ENCODE results near the gene RDX. TPM values are rescaled to one million over a fixed set of nuclear protein-coding genes. Genes with fewer than 3 reads are reported as not detected.

RDX gene
- total and polyA plus RNA-seq, 2 of the 4 experiments (the other 2 are of a cell fraction), result 61.1 to 72.4 TPM

GRCh38 chr11:110133160-110133559 is 163.3 kb downstream of the RDX start:
- H3K23ac ChIP-seq (ENCODE audit: low read depth, low read length), result no peak overlapping the region
- peaks cover 36 to 37% of the 10 kb centered on the region in 2 experiments for H3K79me1 ChIP-seq (ENCODE audit: low read depth in 1 of 2, low read length in 2 of 2)
- H2AK9ac ChIP-seq (replicated peaks; ENCODE audit: low read depth, low read length, poor library complexity), result no peak overlapping the region
- no peak overlapping the region for H4K5ac ChIP-seq (ENCODE audit: low read depth, low read length)
- H3K9ac ChIP-seq (ENCODE audit: low read depth, low read length), result no peak overlapping the region
- H3K18ac ChIP-seq (ENCODE audit: low read depth, low read length), result no peak overlapping the region
- no peaks in the 10 kb centered on the region for H3K27me3 ChIP-seq (ENCODE audit: control insufficient read depth, insufficient read depth, low read length)
- peaks cover 3% of the 10 kb centered on the region; the same call in 1 of the 2 replicates for H3K9me1 ChIP-seq (ENCODE audit: insufficient read depth, low read length)
- dilution Hi-C loops (cut with HindIII; ENCODE audit: low sequenced_read_pairs, unreplicated experiment), result no loop called here
- H3K9me3 ChIP-seq (ENCODE audit: control insufficient read depth, insufficient read depth, low read length), result no peaks in the 10 kb centered on the region
- H4K91ac ChIP-seq (ENCODE audit: insufficient read depth, low read depth, low read length), result no peak overlapping the region
- H3K14ac ChIP-seq (replicated peaks; ENCODE audit: low read depth, low read length), result no peak overlapping the region
- H2BK5ac ChIP-seq (ENCODE audit: low read depth, low read length, poor library complexity, severe bottlenecking), result no peak overlapping the region
- H2AFZ ChIP-seq (replicated peaks; ENCODE audit: low read length, poor library complexity), result no peak overlapping the region
- peaks cover 2% of the 10 kb centered on the region; the same call in 1 of the 2 replicates for H3K36me3 ChIP-seq (ENCODE audit: control insufficient read depth, insufficient read depth, low read length)
- no peak overlapping the region for H4K8ac ChIP-seq (ENCODE audit: low read depth in 2 of 2, low read length in 2 of 2)
- H3K4ac ChIP-seq (ENCODE audit: low read depth, low read length), result no peak overlapping the region
- H3K56ac ChIP-seq (ENCODE audit: extremely low read depth, insufficient read depth, low read length), result no peak overlapping the region
- ChIA-PET CTCF (no interaction called here), POLR2A (ENCODE audit: unreplicated experiment) (no interaction called here)
- no peak overlapping the region for H2BK15ac ChIP-seq (ENCODE audit: low read depth, low read length)
- no peaks in the 10 kb centered on the region; the same call in 1 of the 2 replicates for H3K4me1 ChIP-seq (ENCODE audit: control insufficient read depth, insufficient read depth, low read length)
- in situ Hi-C loops (cut with MboI; ENCODE audit: low sequenced_read_pairs), result no loop called here
- no peak for TF ChIP-seq POLR2A (IDR thresholded peaks at IDR 0.05; ENCODE audit: low read depth, low read length)
- TF ChIP-seq BHLHE40 (IDR thresholded peaks at IDR 0.05; ENCODE audit: low read depth, low read length), result no peak
- TF ChIP-seq SMC3 (IDR thresholded peaks at IDR 0.05; ENCODE audit: low read depth, low read length), result no peak
- no peak for TF ChIP-seq RFX5 (IDR thresholded peaks at IDR 0.05; ENCODE audit: low read depth, low read length)
- TF ChIP-seq FOS (IDR thresholded peaks at IDR 0.05; ENCODE audit: low read depth, low read length), result no peak
- TF ChIP-seq USF2 (IDR thresholded peaks at IDR 0.05; ENCODE audit: low read depth, low read length), result no peak
- TF ChIP-seq CEBPB (IDR thresholded peaks at IDR 0.05; ENCODE audit: low read depth, low read length), result no peak
- TF ChIP-seq, protein P1, sequence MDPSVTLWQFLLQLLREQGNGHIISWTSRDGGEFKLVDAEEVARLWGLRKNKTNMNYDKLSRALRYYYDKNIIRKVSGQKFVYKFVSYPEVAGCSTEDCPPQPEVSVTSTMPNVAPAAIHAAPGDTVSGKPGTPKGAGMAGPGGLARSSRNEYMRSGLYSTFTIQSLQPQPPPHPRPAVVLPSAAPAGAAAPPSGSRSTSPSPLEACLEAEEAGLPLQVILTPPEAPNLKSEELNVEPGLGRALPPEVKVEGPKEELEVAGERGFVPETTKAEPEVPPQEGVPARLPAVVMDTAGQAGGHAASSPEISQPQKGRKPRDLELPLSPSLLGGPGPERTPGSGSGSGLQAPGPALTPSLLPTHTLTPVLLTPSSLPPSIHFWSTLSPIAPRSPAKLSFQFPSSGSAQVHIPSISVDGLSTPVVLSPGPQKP (IDR thresholded peaks at IDR 0.05; ENCODE audit: borderline replicate concordance, low read depth, low read length), result no peak
- TF ChIP-seq MAZ (IDR thresholded peaks at IDR 0.05; ENCODE audit: borderline replicate concordance, low read depth, low read length), result no peak
- intact Hi-C loops (cut with micrococcal nuclease), result no loop called here
- DNase-seq (no peak), ATAC-seq (ENCODE audit: low read depth) (no peak)
- H3K4me2 ChIP-seq (ENCODE audit: low read depth, low read length), result no peak overlapping the region
- H3K4me3 ChIP-seq (ENCODE audit: insufficient read depth, low read depth, low read length), result no peak overlapping the region
- no peak overlapping the region for H3K27ac ChIP-seq (ENCODE audit: insufficient read depth, low read length)
- peaks cover 4% of the 10 kb centered on the region; the same call in 1 of the 2 replicates for H4K20me1 ChIP-seq (ENCODE audit: insufficient read depth, low read length)
- H2AK5ac ChIP-seq (ENCODE audit: low read depth, low read length), result no peak overlapping the region
- H2BK120ac ChIP-seq (ENCODE audit: low read depth, low read length), result no peak overlapping the region
- BruUV-seq (replicated peaks), result no TSS peak
- H2BK20ac ChIP-seq (ENCODE audit: low read depth, low read length), result no peak overlapping the region
- no CpG with 5 or more reads among the region's 2 CpGs for WGBS, 2 experiments (ENCODE audit: extremely low coverage in 2 of 2, insufficient read length in 1 of 2)
